K562 (cell line): ENCODE data around the gene ORC4. TPM values are rescaled to one million over a fixed set of nuclear protein-coding genes. Genes with fewer than 3 reads are reported as not detected.

ENCODE experiments used
- ATAC-seq: fragments of 200-7000 bp; cut with Tn5 transposase; 3 replicates; pipeline ENCODE4 v1.9.1; 2020; ENCODE audit warnings: moderate library complexity
- BruUV-seq: library from RNA; stranded (reverse); fragments of 400-500 nt; replicated peaks from 2 replicates; lab custom pipeline; 2021; lab: Mats Ljungman, UMichigan
- CTCF ChIA-PET: fragments of 300-600 bp; formaldehyde crosslinking; extraction: SDS; loops from one replicate; lab custom pipeline; 2021; ENCODE audit warnings: low intra/inter-chr PET ratio; lab: Yijun Ruan, JAX
- POLR2A ChIA-PET: fragments of 300-600, 350-650 bp; sonication (Branson Sonifier 250); formaldehyde crosslinking; extraction: SDS; loops from one replicate; lab custom pipeline; 2021; ENCODE audit warnings: antibody characterized with exemption, inconsistent platforms; lab: Yijun Ruan, JAX
- DNase-seq, 4 experiments: peaks; one replicate each; pipeline versions ENCODE4 v3.0.0 to v3.0.0-alpha.2; 2011 to 2018; ENCODE audit warnings: low spot score in 3 of 4, mixed read lengths in 3 of 4; ENCODE audit errors: extremely low read depth in 1 of 4
- FAIRE-seq: peaks from 2 replicates; lab custom pipeline; 2011; peaks lifted over from hg19 to GRCh38; lab: Jason Lieb, UNC
- H2AFZ ChIP-seq: 2 replicates; pipeline ENCODE4 v1.6.0; 2011; ENCODE audit warnings: low read depth, low read length, control low read depth, inconsistent platforms
- H3K27ac ChIP-seq: fragments of 200-600 bp; 3 replicates; pipeline ENCODE4 v1.8.0; 2011; ENCODE audit warnings: low read depth, mild to moderate bottlenecking, control low read depth, inconsistent platforms, low read length, moderate library complexity, mixed read lengths; ENCODE audit errors: extremely low read depth
- H3K27me3 ChIP-seq, 2 experiments: fragments of 300-600 bp in 1 of 2; 2 replicates in 1 of 2; 3 replicates in 1 of 2; pipeline versions ENCODE4 v1.6.0 to v1.8.0; 2011; ENCODE audit warnings: inconsistent platforms in 2 of 2, low read length in 2 of 2, mild to moderate bottlenecking in 1 of 2, mixed read lengths in 1 of 2, moderate library complexity in 1 of 2; ENCODE audit not compliant: control insufficient read depth in 2 of 2, insufficient read depth in 2 of 2
- H3K36me3 ChIP-seq: fragments of 300-600 bp; 3 replicates; pipeline ENCODE4 v1.8.0; 2011; ENCODE audit warnings: mild to moderate bottlenecking, low read length, inconsistent platforms; ENCODE audit not compliant: control insufficient read depth, insufficient read depth
- H3K4me1 ChIP-seq, 2 experiments: fragments of 200-600 bp in 1 of 2; replicated peaks in 1 of 2; 2 replicates in 1 of 2; 3 replicates in 1 of 2; pipeline versions ENCODE4 v1.5.1 to v1.8.0; 2011; ENCODE audit warnings: inconsistent platforms in 2 of 2, low read length in 2 of 2, mild to moderate bottlenecking in 1 of 2, mixed read lengths in 1 of 2, moderate library complexity in 1 of 2; ENCODE audit not compliant: control insufficient read depth in 2 of 2, insufficient read depth in 2 of 2
- H3K4me2 ChIP-seq: 2 replicates; pipeline ENCODE4 v1.6.1; 2011; ENCODE audit warnings: low read length, control low read depth, inconsistent platforms, mixed read lengths; ENCODE audit not compliant: insufficient read depth
- H3K4me3 ChIP-seq: fragments of 200-600 bp; sonication (generic), shearing (Covaris generic); 2 replicates; pipeline ENCODE4 v1.5.1; 2016; ENCODE audit warnings: control low read depth, inconsistent platforms
- H3K79me2 ChIP-seq: fragments of 200-600 bp; 3 replicates; pipeline ENCODE4 v1.8.0; 2011; ENCODE audit warnings: low read length, inconsistent platforms; ENCODE audit not compliant: control insufficient read depth, insufficient read depth
- H3K9ac ChIP-seq, 2 experiments: 2 replicates each; pipeline versions ENCODE4 v1.6.0 to v1.6.1; 2011; ENCODE audit warnings: low read depth in 2 of 2, low read length in 2 of 2, control low read depth in 1 of 2, inconsistent platforms in 1 of 2, mild to moderate bottlenecking in 1 of 2, mixed read lengths in 1 of 2; ENCODE audit not compliant: insufficient read depth in 1 of 2
- H3K9me1 ChIP-seq: one replicate; pipeline ENCODE4 v1.6.0; 2011; ENCODE audit warnings: inconsistent platforms, mild to moderate bottlenecking, low read length, moderate library complexity; ENCODE audit not compliant: control insufficient read depth, insufficient read depth
- H3K9me3 ChIP-seq: replicated peaks from 2 replicates; pipeline ENCODE4 v1.5.1; 2011; ENCODE audit warnings: low read depth, low read length, inconsistent platforms; ENCODE audit not compliant: control insufficient read depth, insufficient read depth
- H4K20me1 ChIP-seq: replicated peaks from 2 replicates; pipeline ENCODE4 v1.6.1; 2011; ENCODE audit warnings: low read length, inconsistent platforms, mixed read lengths; ENCODE audit not compliant: control insufficient read depth, insufficient read depth
- PRMT5 ChIP-seq: sonication (generic); formaldehyde crosslinking; IDR thresholded peaks from 2 replicates; pipeline ENCODE4 v1.5.0; 2020; ENCODE audit warnings: missing genetic modification reagents
- TBP ChIP-seq: optimal IDR thresholded peaks from 2 replicates; pipeline ENCODE3; 2011; ENCODE audit warnings: low read depth, low read length, improper control_type of control experiment
- ZFP1 ChIP-seq: fragments of 450-650 bp; formaldehyde crosslinking; IDR thresholded peaks from 2 replicates; pipeline ENCODE4 v1.4.0; 2020; ENCODE audit warnings: mild to moderate bottlenecking, mixed read lengths
- ZNF184 ChIP-seq: sonication (generic); formaldehyde crosslinking; IDR thresholded peaks from 2 replicates; pipeline ENCODE4 v1.5.0; 2020; ENCODE audit warnings: missing genetic modification reagents
- WGBS: fragments of 100-300 bp; shearing (Covaris generic); methylation state at CpG from one replicate; pipeline ENCODE4 v1.1.6; 2016; ENCODE audit warnings: low coverage, mixed read lengths; ENCODE audit not compliant: insufficient coverage; ENCODE audit errors: missing lambda C conversion rate; 5-methylcytosine and 5-hydroxymethylcytosine counted together
- in situ Hi-C: fragments of 300-500 bp; cut with MboI; formaldehyde crosslinking; loops from 4 replicates; pipeline ENCODE4 v1.15.0; 2018; ENCODE audit warnings: inconsistent platforms, mixed read lengths
- intact Hi-C: fragments of 100-400 bp; cut with micrococcal nuclease; formaldehyde crosslinking; loops from 2 replicates; pipeline ENCODE4 v1.14.2; 2022
- polyA plus RNA-seq, 8 experiments: library from polyadenylated mRNA; depleted of rRNA in 4 of 8; stranded (reverse) in 5 of 8; unstranded in 3 of 8; fragments of >200 nt; fragmentation: Nextera tagmentation in 2 of 8; fragmentation: Illumina TruSeq in 1 of 8; extraction: Ambion mirVana in 2 of 8; extraction: Trizol in 1 of 8; gene quantifications; 2 replicates each; pipeline versions ENCODE4 v1.2.1 to v1.2.3, GENCODE V29; 2011 to 2014; ENCODE audit warnings: inconsistent platforms in 1 of 8, missing spikeins in 1 of 8
- total RNA-seq, 7 experiments: library from RNA; depleted of rRNA in 6 of 7; stranded (reverse); fragments of >200 nt in 6 of 7; fragmentation: Illumina TruSeq in 2 of 7; extraction: Trizol in 2 of 7; gene quantifications; 2 replicates each; pipeline versions ENCODE4 v1.2.1 to v1.2.3, GENCODE V29; 2011 to 2021; ENCODE audit warnings: low replicate concordance in 1 of 7
- TF ChIP-seq, protein P1 (sequence below), 2 experiments: fragments of 150-350 bp in 1 of 2; IDR thresholded peaks; 2 replicates each; pipeline ENCODE4 v1.6.1; 2012 to 2016; ENCODE audit warnings: low read depth in 2 of 2, low read length in 2 of 2, mild to moderate bottlenecking in 1 of 2, moderate library complexity in 1 of 2

Gene ORC4
- total and polyA plus RNA-seq, 9 of the 15 experiments (the other 6 are each of a cell fraction or from before 2014, with no cell fraction given) = 58.6 to 100 (median 70.5) TPM

GRCh38 chr2:147980940-147981528 is 39.5 kb downstream of the ORC4 start:
- TF ChIP-seq ZFP1 = no peak
- TF ChIP-seq, protein P1, sequence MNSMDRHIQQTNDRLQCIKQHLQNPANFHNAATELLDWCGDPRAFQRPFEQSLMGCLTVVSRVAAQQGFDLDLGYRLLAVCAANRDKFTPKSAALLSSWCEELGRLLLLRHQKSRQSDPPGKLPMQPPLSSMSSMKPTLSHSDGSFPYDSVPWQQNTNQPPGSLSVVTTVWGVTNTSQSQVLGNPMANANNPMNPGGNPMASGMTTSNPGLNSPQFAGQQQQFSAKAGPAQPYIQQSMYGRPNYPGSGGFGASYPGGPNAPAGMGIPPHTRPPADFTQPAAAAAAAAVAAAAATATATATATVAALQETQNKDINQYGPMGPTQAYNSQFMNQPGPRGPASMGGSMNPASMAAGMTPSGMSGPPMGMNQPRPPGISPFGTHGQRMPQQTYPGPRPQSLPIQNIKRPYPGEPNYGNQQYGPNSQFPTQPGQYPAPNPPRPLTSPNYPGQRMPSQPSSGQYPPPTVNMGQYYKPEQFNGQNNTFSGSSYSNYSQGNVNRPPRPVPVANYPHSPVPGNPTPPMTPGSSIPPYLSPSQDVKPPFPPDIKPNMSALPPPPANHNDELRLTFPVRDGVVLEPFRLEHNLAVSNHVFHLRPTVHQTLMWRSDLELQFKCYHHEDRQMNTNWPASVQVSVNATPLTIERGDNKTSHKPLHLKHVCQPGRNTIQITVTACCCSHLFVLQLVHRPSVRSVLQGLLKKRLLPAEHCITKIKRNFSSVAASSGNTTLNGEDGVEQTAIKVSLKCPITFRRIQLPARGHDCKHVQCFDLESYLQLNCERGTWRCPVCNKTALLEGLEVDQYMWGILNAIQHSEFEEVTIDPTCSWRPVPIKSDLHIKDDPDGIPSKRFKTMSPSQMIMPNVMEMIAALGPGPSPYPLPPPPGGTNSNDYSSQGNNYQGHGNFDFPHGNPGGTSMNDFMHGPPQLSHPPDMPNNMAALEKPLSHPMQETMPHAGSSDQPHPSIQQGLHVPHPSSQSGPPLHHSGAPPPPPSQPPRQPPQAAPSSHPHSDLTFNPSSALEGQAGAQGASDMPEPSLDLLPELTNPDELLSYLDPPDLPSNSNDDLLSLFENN (IDR thresholded peaks at IDR 0.05; ENCODE audit: low read depth in 2 of 2, low read length in 2 of 2) = no peak
- no peak for TF ChIP-seq TBP
- no peak for TF ChIP-seq PRMT5 (CRISPR knock-in tag)
- TF ChIP-seq ZNF184 (CRISPR knock-in tag) = no peak

More at GRCh38 chr2:147980940-147981528, 39.5 kb downstream of the ORC4 start:
- Histone ChIP-seq H3K9me3 (no peaks in the 10 kb centered on the region), H3K4me1 (no peaks in the 10 kb centered on the region; a peak in 1 of 5 replicates), H4K20me1 (no peaks in the 10 kb centered on the region; the same call in 1 of the 2 replicates), H3K4me3 (no peak overlapping the region), H3K9ac (no peak overlapping the region), H2AFZ (no peak overlapping the region), H3K9me1 (no peaks in the 10 kb centered on the region), H3K36me3 (peaks cover 6% of the 10 kb centered on the region; the same call in 2 of the 3 replicates), H3K4me2 (no peak overlapping the region), H3K27ac (no peak overlapping the region), H3K27me3 (no peaks in the 10 kb centered on the region), H3K79me2 (peaks cover 82% of the 10 kb centered on the region)
- BruUV-seq = no TSS peak
- 98% methylated on average over 5 of the region's 5 CpGs for WGBS
- CTCF ChIA-PET = no interaction called here
- POLR2A ChIA-PET = no interaction called here
- FAIRE-seq (no peak), DNase-seq (no peak), ATAC-seq (no peak)
- intact Hi-C loops (no loop called here), in situ Hi-C loops (no loop called here)
